Adipose tissue (tissue), 3 donors: Measurements from ENCODE around the gene ARHGEF38. TPM values are rescaled to one million over a fixed set of nuclear protein-coding genes. Genes with fewer than 3 reads are reported as not detected.
A peak's percentile ranks its signal among the peaks of the same experiment; 100 is the strongest.
"Not testable (repeated sequence)": the region's sequence is repeated elsewhere in the genome, so short reads cannot be mapped to it uniquely, and the experiment has no call there.

Experiments used
- H3K27ac ChIP-seq: one replicate; pipeline ENCODE4 v1.5.1; 2013; ENCODE audit warnings: low read depth, low read length
- WGBS, 3 donors: extraction: QIAGEN DNeasy Blood & Tissue Kit; methylation state at CpG; one replicate each; pipeline ENCODE4 v1.1.7; 2013; 5-methylcytosine and 5-hydroxymethylcytosine counted together
- polyA plus RNA-seq, 3 donors: library from polyadenylated mRNA; stranded (reverse); fragments of 200-250 nt; gene quantifications; one replicate each; pipeline ENCODE4 v1.2.3, GENCODE V29; 2013
- donor health status: healthy with polysubstance abuse.
- donor health status: Bipolar disorder and iron deficiency.
- donor health status: healthy.

Gene ARHGEF38
- polyA plus RNA-seq, 3 donors = 0.06 to 2.7 TPM; not detected in 1

GRCh38 chr4:105674011-105674410 lies 121.6 kb downstream of the ARHGEF38 start:
- WGBS, 3 donors = 78 to 81% (median 78%) methylated on average over 1 of the region's 1 CpG
- H3K27ac ChIP-seq = no peak overlapping the region

GRCh38 chr4:105677709-105678108 lies 125.3 kb downstream of the ARHGEF38 start:
- 57 to 80% (median 80%) methylated on average over 2 of the region's 2 CpGs for WGBS, 3 donors

GRCh38 chr4:105679186-105679585 lies 126.8 kb downstream of the ARHGEF38 start:
- no peak overlapping the region for H3K27ac ChIP-seq
- 22 to 70% (median 67%) methylated on average over 2 of the region's 2 CpGs for WGBS, 3 donors

More at GRCh38 chr4:105677709-105678108, 125.3 kb downstream of the ARHGEF38 start:
- H3K27ac ChIP-seq = no peak overlapping the region

DNA sequence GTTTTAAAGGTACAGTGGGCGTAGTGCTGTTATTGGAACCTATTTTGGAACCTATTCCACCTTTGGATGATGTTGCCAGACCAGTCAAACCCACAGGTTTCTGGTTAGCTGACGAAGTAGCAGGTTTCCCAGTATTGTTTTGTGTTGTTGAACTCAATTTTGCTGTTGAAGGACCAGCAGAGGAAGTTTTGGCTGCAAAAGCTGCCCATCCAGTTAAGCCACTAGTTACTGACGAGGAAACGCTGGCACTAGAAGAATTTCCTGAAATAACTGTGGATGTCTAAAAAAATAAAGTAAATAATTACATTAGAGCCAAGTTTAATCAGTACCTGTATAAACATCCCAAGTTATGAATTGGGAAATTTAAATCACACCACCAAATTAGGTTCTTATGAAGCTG lies 130.6 kb downstream of the ARHGEF38 start:
- WGBS, 3 donors = 21 to 82% (median 75%) methylated on average over 4 of the region's 4 CpGs
- no peak overlapping the region for H3K27ac ChIP-seq

- WGBS, 3 donors = 87 to 94% (median 93%) methylated on average over 2 of the region's 2 CpGs
Observed at GRCh38 chr4:105686571-105686970, 134.2 kb downstream of the ARHGEF38 start.

GRCh38 chr4:105694812-105695211 lies 142.4 kb downstream of the ARHGEF38 start:
- WGBS, 3 donors = 95 to 100% (median 96%) methylated on average over 5 of the region's 5 CpGs
- not testable (repeated sequence) for H3K27ac ChIP-seq

More at GRCh38 chr4:105686571-105686970, 134.2 kb downstream of the ARHGEF38 start:
- no peak overlapping the region for H3K27ac ChIP-seq

- WGBS, 3 donors = 90 to 96% (median 91%) methylated on average over 8 of the region's 8 CpGs
- not testable (repeated sequence) for H3K27ac ChIP-seq
Observed at GRCh38 chr4:105695832-105696231, 143.4 kb downstream of the ARHGEF38 start.

- H3K27ac ChIP-seq = no peak overlapping the region
- 74 to 96% (median 92%) methylated on average over 2 of the region's 2 CpGs for WGBS, 3 donors
Observed at GRCh38 chr4:105698607-105699006, 146.2 kb downstream of the ARHGEF38 start.

DNA sequence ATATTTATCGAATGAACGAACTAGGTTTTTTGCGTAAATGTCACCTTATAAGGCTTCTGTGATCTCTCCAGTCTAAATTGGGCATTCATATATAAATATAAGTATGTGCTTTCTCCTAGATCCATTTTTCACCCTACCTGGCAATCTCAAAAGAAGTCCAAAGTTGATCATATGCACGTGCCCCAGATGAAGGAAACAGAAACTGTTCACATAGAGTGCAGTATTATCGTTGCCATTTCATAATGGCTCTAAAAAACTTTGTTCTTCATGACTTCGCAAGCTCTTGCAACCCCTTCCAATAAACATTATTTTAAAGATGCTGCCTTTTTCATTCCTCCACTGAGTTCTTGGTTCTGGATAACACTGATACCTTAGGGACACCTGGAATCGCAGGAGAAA lies 155.4 kb downstream of the ARHGEF38 start:
- no peak overlapping the region for H3K27ac ChIP-seq
- WGBS, 3 donors = 15 to 32% (median 19%) methylated on average over 7 of the region's 7 CpGs

GRCh38 chr4:105708181-105709080 lies 156.0 kb downstream of the ARHGEF38 start, which contains the start of the genes GSTCD and INTS12:
Gene GSTCD (plus strand): TSS chr4:105708784. CDS start chr4:105717614, 8,830 bp downstream.
Gene INTS12 (minus strand): TSS chr4:105708689. CDS start chr4:105700005, 8,684 bp downstream.
- 0% methylated on average over 61 to 63 of the region's 63 CpGs for WGBS, 3 donors
- H3K27ac ChIP-seq = peak within 1 kb of the TSS; percentile 42

DNA sequence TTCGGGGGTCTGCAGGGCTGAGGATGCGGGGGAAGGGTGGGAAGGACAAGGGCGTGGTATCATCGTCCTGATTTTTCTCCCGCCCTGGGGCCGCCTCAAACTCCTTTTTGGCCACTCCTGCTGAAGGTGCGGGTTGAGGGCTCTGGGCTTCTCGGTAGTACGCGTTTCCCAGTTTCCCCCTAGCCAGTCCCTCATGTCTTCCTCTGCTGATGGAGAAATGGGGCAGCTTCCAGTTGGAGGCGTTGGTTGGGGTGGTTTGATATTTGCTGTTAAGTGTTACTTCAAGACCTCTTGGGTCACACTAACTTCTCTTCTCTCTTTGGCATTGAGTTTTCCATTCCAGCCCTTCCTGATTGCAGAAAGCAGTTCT lies 156.6 kb downstream of the ARHGEF38 start:
- H3K27ac ChIP-seq = peak overlapping the region; percentile 42

GRCh38 chr4:105710012-105710600 lies 157.7 kb downstream of the ARHGEF38 start:
- no peak overlapping the region for H3K27ac ChIP-seq
- 57 to 77% (median 77%) methylated on average over 14 to 16 of the region's 16 CpGs for WGBS, 3 donors

More for the DNA sequence above, 156.6 kb downstream of the ARHGEF38 start:
- 0 to 3% (median 0%) methylated on average over 11 of the region's 11 CpGs for WGBS, 3 donors

DNA sequence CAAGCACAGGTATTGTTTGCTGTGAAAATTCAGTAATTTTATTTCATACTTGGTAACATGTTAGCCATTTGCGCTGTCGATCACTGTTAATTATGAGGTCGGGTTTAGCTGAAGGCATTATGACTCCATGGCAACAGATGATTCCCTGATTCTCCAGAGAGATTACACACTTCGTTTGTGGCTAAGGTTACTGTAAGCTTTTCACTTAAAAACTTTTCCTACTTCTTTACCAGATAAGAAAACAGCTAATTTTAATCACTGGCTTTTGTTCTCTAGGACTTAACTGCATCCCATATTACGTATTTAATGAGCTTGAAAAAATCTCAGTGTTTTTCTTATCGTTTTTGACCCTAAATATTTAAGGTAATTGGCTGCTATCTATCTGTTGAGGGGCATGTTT lies 158.3 kb downstream of the ARHGEF38 start:
- no peak overlapping the region for H3K27ac ChIP-seq
- 60 to 80% (median 74%) methylated on average over 6 of the region's 6 CpGs for WGBS, 3 donors

DNA sequence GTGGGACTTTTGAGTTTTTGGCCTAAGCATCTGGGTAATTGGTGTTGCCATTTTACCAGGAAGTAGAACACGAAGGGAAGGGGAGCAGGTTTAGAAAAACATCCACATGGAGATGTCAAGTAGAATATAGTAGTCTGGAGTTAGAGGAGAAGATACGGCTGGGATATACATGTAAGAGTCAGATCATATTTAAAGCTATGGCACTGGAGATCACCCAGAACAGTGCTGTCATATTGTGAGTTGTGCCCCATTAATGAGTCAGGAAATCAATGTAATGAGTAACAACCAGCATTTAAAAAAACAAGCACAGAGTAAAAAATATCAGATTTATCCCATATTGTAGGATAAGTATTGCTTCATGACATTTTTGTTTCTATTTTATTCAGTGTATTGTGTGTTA lies 160.3 kb downstream of the ARHGEF38 start:
- 81 to 82% (median 82%) methylated on average over 2 of the region's 2 CpGs for WGBS, 3 donors
- H3K27ac ChIP-seq = no peak overlapping the region

- no peak overlapping the region for H3K27ac ChIP-seq
- 39 to 66% (median 53%) methylated on average over 5 of the region's 5 CpGs for WGBS, 3 donors
Observed at GRCh38 chr4:105714071-105714521, 161.7 kb downstream of the ARHGEF38 start.

GRCh38 chr4:105714932-105715331 lies 162.5 kb downstream of the ARHGEF38 start:
- no peak overlapping the region for H3K27ac ChIP-seq
- WGBS, 3 donors = 40 to 78% (median 51%) methylated on average over 1 of the region's 1 CpG

DNA sequence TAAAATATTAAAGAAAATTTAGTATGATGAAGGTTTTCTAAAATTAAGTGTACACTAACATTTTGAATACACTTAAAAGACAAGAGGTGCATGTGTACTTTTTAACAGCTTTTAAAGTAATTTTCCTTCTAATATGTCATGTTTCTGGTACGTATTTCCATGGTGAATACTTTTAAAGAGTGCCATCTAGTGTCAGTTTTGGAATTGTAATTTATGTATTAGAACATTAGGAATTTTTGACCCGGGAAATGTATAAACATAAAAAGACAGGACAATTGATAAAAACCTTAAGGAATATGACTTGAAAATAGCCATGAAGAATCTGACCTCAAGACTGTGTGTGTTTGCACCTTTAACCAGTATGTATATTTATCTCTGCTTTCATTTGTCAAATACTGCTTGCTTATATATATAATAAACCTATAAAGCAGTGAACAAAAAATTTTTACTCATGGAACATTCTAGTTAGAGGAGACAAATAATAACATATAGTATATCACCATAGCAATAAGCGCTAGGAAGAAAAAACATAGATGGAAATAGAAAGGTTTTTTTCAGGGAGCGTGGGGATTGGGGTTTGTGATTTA lies 163.4 kb downstream of the ARHGEF38 start:
- no peak overlapping the region for H3K27ac ChIP-seq
- WGBS, 3 donors = 45 to 48% (median 47%) methylated on average over 4 of the region's 4 CpGs

DNA sequence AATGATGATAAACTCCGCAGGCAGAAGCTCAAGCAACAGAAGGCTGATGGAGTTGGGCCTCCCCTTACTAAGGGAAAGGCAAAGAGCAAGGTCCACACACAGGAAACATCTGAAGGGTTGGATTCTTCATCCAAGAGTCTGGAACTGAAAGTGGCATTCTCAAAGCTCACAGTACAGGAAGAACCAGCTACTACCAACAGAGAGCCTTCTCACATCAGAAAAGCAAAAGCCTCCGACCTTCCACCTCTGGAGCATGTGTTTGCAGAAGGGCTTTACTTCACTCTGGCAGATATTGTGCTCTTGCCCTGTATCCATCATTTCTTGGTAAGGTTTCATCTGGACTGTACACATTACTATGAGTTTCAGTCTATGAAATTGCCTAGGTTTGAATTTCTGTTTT lies 166.8 kb downstream of the ARHGEF38 start:
- WGBS, 3 donors = 81 to 86% (median 86%) methylated on average over 2 of the region's 2 CpGs

DNA sequence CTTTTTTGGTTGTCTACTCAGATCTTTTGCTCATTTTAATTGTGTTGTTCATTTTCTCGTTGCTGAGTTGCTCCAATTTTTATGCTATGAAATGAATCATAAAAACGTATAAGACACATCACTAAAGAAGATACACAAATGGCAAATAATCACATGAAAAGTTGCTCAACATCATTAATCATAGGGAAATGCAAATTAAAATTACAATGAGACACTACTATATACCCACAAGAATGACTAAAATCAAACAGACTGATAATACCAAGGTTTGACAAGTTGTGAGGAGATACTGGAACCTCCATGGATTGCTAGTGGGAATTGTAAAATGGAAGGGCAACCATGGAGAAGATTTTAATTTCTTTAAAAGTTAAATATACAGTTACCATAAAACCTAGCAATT lies 173.2 kb downstream of the ARHGEF38 start:
- no peak overlapping the region for H3K27ac ChIP-seq
- 94% methylated on average over 2 of the region's 2 CpGs for WGBS, 3 donors

More for the DNA sequence above, 166.8 kb downstream of the ARHGEF38 start:
- no peak overlapping the region for H3K27ac ChIP-seq
